K562 (cell line): ENCODE measurements around the gene PPP1R1C. TPM values are rescaled to one million over a fixed set of nuclear protein-coding genes. Genes with fewer than 3 reads are reported as not detected.

Source experiments
- ATAC-seq: fragments of 200-7000 bp; cut with Tn5 transposase; 3 replicates; pipeline ENCODE4 v1.9.1; 2020; ENCODE audit warnings: moderate library complexity
- BruUV-seq: library from RNA; stranded (reverse); fragments of 400-500 nt; replicated peaks from 2 replicates; lab custom pipeline; 2021; lab: Mats Ljungman, UMichigan
- CTCF ChIA-PET: fragments of 300-600 bp; formaldehyde crosslinking; extraction: SDS; loops from one replicate; lab custom pipeline; 2021; ENCODE audit warnings: low intra/inter-chr PET ratio; lab: Yijun Ruan, JAX
- POLR2A ChIA-PET: fragments of 300-600, 350-650 bp; sonication (Branson Sonifier 250); formaldehyde crosslinking; extraction: SDS; loops from one replicate; lab custom pipeline; 2021; ENCODE audit warnings: antibody characterized with exemption, inconsistent platforms; lab: Yijun Ruan, JAX
- DNase-seq, 4 experiments: peaks; one replicate each; pipeline versions ENCODE4 v3.0.0 to v3.0.0-alpha.2; 2011 to 2018; ENCODE audit warnings: low spot score in 3 of 4, mixed read lengths in 3 of 4; ENCODE audit errors: extremely low read depth in 1 of 4
- FAIRE-seq: peaks from 2 replicates; lab custom pipeline; 2011; peaks lifted over from hg19 to GRCh38; lab: Jason Lieb, UNC
- H2AFZ ChIP-seq: 2 replicates; pipeline ENCODE4 v1.6.0; 2011; ENCODE audit warnings: low read depth, low read length, control low read depth, inconsistent platforms
- H3K27ac ChIP-seq: fragments of 200-600 bp; 3 replicates; pipeline ENCODE4 v1.8.0; 2011; ENCODE audit warnings: low read depth, mild to moderate bottlenecking, control low read depth, inconsistent platforms, low read length, moderate library complexity, mixed read lengths; ENCODE audit errors: extremely low read depth
- H3K27me3 ChIP-seq, 2 experiments: fragments of 300-600 bp in 1 of 2; 2 replicates in 1 of 2; 3 replicates in 1 of 2; pipeline versions ENCODE4 v1.6.0 to v1.8.0; 2011; ENCODE audit warnings: inconsistent platforms in 2 of 2, low read length in 2 of 2, mild to moderate bottlenecking in 1 of 2, mixed read lengths in 1 of 2, moderate library complexity in 1 of 2; ENCODE audit not compliant: control insufficient read depth in 2 of 2, insufficient read depth in 2 of 2
- H3K36me3 ChIP-seq: fragments of 300-600 bp; 3 replicates; pipeline ENCODE4 v1.8.0; 2011; ENCODE audit warnings: mild to moderate bottlenecking, low read length, inconsistent platforms; ENCODE audit not compliant: control insufficient read depth, insufficient read depth
- H3K4me1 ChIP-seq, 2 experiments: fragments of 200-600 bp in 1 of 2; replicated peaks in 1 of 2; 2 replicates in 1 of 2; 3 replicates in 1 of 2; pipeline versions ENCODE4 v1.5.1 to v1.8.0; 2011; ENCODE audit warnings: inconsistent platforms in 2 of 2, low read length in 2 of 2, mild to moderate bottlenecking in 1 of 2, mixed read lengths in 1 of 2, moderate library complexity in 1 of 2; ENCODE audit not compliant: control insufficient read depth in 2 of 2, insufficient read depth in 2 of 2
- H3K4me2 ChIP-seq: 2 replicates; pipeline ENCODE4 v1.6.1; 2011; ENCODE audit warnings: low read length, control low read depth, inconsistent platforms, mixed read lengths; ENCODE audit not compliant: insufficient read depth
- H3K4me3 ChIP-seq: fragments of 200-600 bp; sonication (generic), shearing (Covaris generic); 2 replicates; pipeline ENCODE4 v1.5.1; 2016; ENCODE audit warnings: control low read depth, inconsistent platforms
- H3K79me2 ChIP-seq: fragments of 200-600 bp; 3 replicates; pipeline ENCODE4 v1.8.0; 2011; ENCODE audit warnings: low read length, inconsistent platforms; ENCODE audit not compliant: control insufficient read depth, insufficient read depth
- H3K9ac ChIP-seq, 2 experiments: 2 replicates each; pipeline versions ENCODE4 v1.6.0 to v1.6.1; 2011; ENCODE audit warnings: low read depth in 2 of 2, low read length in 2 of 2, control low read depth in 1 of 2, inconsistent platforms in 1 of 2, mild to moderate bottlenecking in 1 of 2, mixed read lengths in 1 of 2; ENCODE audit not compliant: insufficient read depth in 1 of 2
- H3K9me1 ChIP-seq: one replicate; pipeline ENCODE4 v1.6.0; 2011; ENCODE audit warnings: inconsistent platforms, mild to moderate bottlenecking, low read length, moderate library complexity; ENCODE audit not compliant: control insufficient read depth, insufficient read depth
- H3K9me3 ChIP-seq: replicated peaks from 2 replicates; pipeline ENCODE4 v1.5.1; 2011; ENCODE audit warnings: low read depth, low read length, inconsistent platforms; ENCODE audit not compliant: control insufficient read depth, insufficient read depth
- H4K20me1 ChIP-seq: replicated peaks from 2 replicates; pipeline ENCODE4 v1.6.1; 2011; ENCODE audit warnings: low read length, inconsistent platforms, mixed read lengths; ENCODE audit not compliant: control insufficient read depth, insufficient read depth
- KDM4B ChIP-seq, 2 experiments: fragments of 450-650 bp in 1 of 2; sonication (generic) in 1 of 2; IDR thresholded peaks; 2 replicates each; pipeline ENCODE4 v1.6.1; 2016 to 2017; ENCODE audit warnings: borderline replicate concordance in 2 of 2, antibody characterized with exemption in 1 of 2, low read depth in 1 of 2, mild to moderate bottlenecking in 1 of 2
- MYC ChIP-seq, 2 experiments: fragments of 250-450 bp in 1 of 2; sonication (Bioruptor Pico) in 1 of 2; IDR thresholded peaks; 2 replicates each; pipeline versions ENCODE4 v1.5.1 to v1.6.1; 2012 to 2021; ENCODE audit warnings: low read depth in 2 of 2, borderline replicate concordance in 1 of 2, improper control_type of control experiment in 1 of 2, low read length in 1 of 2, mild to moderate bottlenecking in 1 of 2, moderate library complexity in 1 of 2
- PHF20 ChIP-seq: fragments of 450-650 bp; IDR thresholded peaks from 2 replicates; pipeline ENCODE4 v1.6.1; 2018; ENCODE audit not compliant: partially characterized antibody
- SMARCE1 ChIP-seq: fragments of 450-650 bp; IDR thresholded peaks from 2 replicates; pipeline ENCODE4 v1.7.1; 2016; ENCODE audit warnings: mild to moderate bottlenecking
- ZBTB8A ChIP-seq: fragments of 450-650 bp; IDR thresholded peaks from 2 replicates; pipeline ENCODE4 v1.6.1; 2018; ENCODE audit warnings: mild to moderate bottlenecking, moderate library complexity; ENCODE audit not compliant: partially characterized antibody
- WGBS: fragments of 100-300 bp; shearing (Covaris generic); methylation state at CpG from one replicate; pipeline ENCODE4 v1.1.6; 2016; ENCODE audit warnings: low coverage, mixed read lengths; ENCODE audit not compliant: insufficient coverage; ENCODE audit errors: missing lambda C conversion rate; 5-methylcytosine and 5-hydroxymethylcytosine counted together
- in situ Hi-C: fragments of 300-500 bp; cut with MboI; formaldehyde crosslinking; loops from 4 replicates; pipeline ENCODE4 v1.15.0; 2018; ENCODE audit warnings: inconsistent platforms, mixed read lengths
- intact Hi-C: fragments of 100-400 bp; cut with micrococcal nuclease; formaldehyde crosslinking; loops from 2 replicates; pipeline ENCODE4 v1.14.2; 2022
- polyA plus RNA-seq, 8 experiments: library from polyadenylated mRNA; depleted of rRNA in 4 of 8; stranded (reverse) in 5 of 8; unstranded in 3 of 8; fragments of >200 nt; fragmentation: Nextera tagmentation in 2 of 8; fragmentation: Illumina TruSeq in 1 of 8; extraction: Ambion mirVana in 2 of 8; extraction: Trizol in 1 of 8; gene quantifications; 2 replicates each; pipeline versions ENCODE4 v1.2.1 to v1.2.3, GENCODE V29; 2011 to 2014; ENCODE audit warnings: inconsistent platforms in 1 of 8, missing spikeins in 1 of 8
- total RNA-seq, 7 experiments: library from RNA; depleted of rRNA in 6 of 7; stranded (reverse); fragments of >200 nt in 6 of 7; fragmentation: Illumina TruSeq in 2 of 7; extraction: Trizol in 2 of 7; gene quantifications; 2 replicates each; pipeline versions ENCODE4 v1.2.1 to v1.2.3, GENCODE V29; 2011 to 2021; ENCODE audit warnings: low replicate concordance in 1 of 7
- TF ChIP-seq, protein P1 (sequence below), 2 experiments: IDR thresholded peaks; 2 replicates each; pipeline ENCODE4 v1.6.1; 2011; ENCODE audit warnings: borderline replicate concordance in 1 of 2, control low read depth in 1 of 2, low read depth in 1 of 2, low read length in 1 of 2, mild to moderate bottlenecking in 1 of 2, mixed read lengths in 1 of 2, moderate library complexity in 1 of 2; ENCODE audit not compliant: insufficient read depth in 1 of 2, insufficient read length in 1 of 2, poor library complexity in 1 of 2, severe bottlenecking in 1 of 2; ENCODE audit errors: extremely low read depth in 1 of 2

Gene PPP1R1C
- total and polyA plus RNA-seq, 9 of the 15 experiments (the other 6 are each of a cell fraction or from before 2014, with no cell fraction given): 0.09 to 0.64 (median 0.40) TPM; not detected in 2

DNA sequence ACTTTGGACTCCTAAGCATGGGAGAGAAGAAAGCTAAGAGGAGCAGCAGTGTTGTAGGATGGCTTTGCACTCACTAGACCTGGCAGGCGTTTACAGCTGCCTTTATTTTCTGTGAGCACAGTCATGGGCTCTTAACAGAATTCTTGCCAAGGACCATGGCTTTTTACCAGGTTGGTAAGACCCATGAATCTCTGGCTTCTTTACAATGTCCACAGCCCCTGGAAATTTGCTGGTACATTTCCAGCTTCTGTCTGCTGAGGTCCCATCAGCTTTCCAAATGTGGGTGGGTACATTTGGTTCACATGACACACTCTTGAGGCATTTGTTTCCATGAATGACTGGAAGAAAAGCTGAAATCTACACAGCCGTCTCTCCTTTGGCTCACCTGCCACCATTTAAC lies 162.7 kb downstream of the PPP1R1C start:
- no peaks in the 10 kb centered on the region for H3K79me2 ChIP-seq

DNA sequence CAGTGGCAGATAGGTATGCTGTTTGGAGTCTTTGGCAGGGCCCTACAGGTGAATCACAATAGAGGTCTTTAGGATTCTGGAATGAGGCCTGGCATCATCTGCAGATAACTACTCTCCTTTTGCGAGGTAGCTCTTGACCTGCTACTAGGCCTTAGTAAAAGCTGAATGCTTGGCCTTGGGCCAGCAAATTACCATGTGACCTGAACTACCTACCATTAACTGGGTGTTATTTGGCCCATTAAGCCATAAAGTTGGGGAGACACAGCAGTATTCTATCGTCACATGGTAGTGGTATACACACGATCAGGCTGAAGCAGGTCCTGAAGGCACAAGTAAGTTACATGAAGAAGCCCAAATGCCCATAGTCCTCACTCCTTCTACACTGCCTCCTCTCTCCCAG lies 178.2 kb downstream of the PPP1R1C start:
- no peaks in the 10 kb centered on the region for H4K20me1 ChIP-seq
- no peak for DNase-seq
- in situ Hi-C loops (no loop called here), intact Hi-C loops (no loop called here)
- 2% methylated on average over 3 of the region's 3 CpGs for WGBS
- no peak for FAIRE-seq
- no peak overlapping the region for H3K4me2 ChIP-seq
- POLR2A ChIA-PET: no interaction called here
- ATAC-seq: no peak
- H3K4me1 ChIP-seq: no peaks in the 10 kb centered on the region
- no peaks in the 10 kb centered on the region for H3K27me3 ChIP-seq
- H3K36me3 ChIP-seq: no peaks in the 10 kb centered on the region
- no peaks in the 10 kb centered on the region for H3K9me1 ChIP-seq
- TF ChIP-seq ZBTB8A: no peak
- TF ChIP-seq KDM4B (IDR thresholded peaks at IDR 0.05; ENCODE audit: borderline replicate concordance in 2 of 2, low read depth in 1 of 2): no peak
- no peaks in the 10 kb centered on the region for H3K79me2 ChIP-seq
- H3K27ac ChIP-seq: no peak overlapping the region
- H2AFZ ChIP-seq: no peak overlapping the region
- H3K9me3 ChIP-seq: no peaks in the 10 kb centered on the region
- no TSS peak for BruUV-seq
- no peak overlapping the region for H3K9ac ChIP-seq
- CTCF ChIA-PET: no interaction called here
- H3K4me3 ChIP-seq: no peak overlapping the region

More for the DNA sequence above, 162.7 kb downstream of the PPP1R1C start:
- 0% methylated on average over 2 of the region's 2 CpGs for WGBS
- in situ Hi-C loops: no loop called here
- ATAC-seq (no peak), DNase-seq (no peak)
- CTCF ChIA-PET: interaction anchor here (0.6 kb wide), 1 partner anchor 53 kb away, joined by 4 read pairs; no protein-coding TSS in a partner anchor
- no peaks in the 10 kb centered on the region for H3K4me1 ChIP-seq
- no TSS peak for BruUV-seq
- no peaks in the 10 kb centered on the region for H3K27me3 ChIP-seq
- no peak overlapping the region for H3K27ac ChIP-seq
- no peak overlapping the region for H2AFZ ChIP-seq
- POLR2A ChIA-PET: no interaction called here
- no peak overlapping the region for H3K9ac ChIP-seq
- TF ChIP-seq SMARCE1 (no peak), MYC (IDR thresholded peaks at IDR 0.05; ENCODE audit: low read depth, low read length) (no peak), MYC (CRISPR knock-in tag; IDR thresholded peaks at IDR 0.05; ENCODE audit: borderline replicate concordance, low read depth) (no peak), PHF20 (no peak)
- TF ChIP-seq, protein P1, sequence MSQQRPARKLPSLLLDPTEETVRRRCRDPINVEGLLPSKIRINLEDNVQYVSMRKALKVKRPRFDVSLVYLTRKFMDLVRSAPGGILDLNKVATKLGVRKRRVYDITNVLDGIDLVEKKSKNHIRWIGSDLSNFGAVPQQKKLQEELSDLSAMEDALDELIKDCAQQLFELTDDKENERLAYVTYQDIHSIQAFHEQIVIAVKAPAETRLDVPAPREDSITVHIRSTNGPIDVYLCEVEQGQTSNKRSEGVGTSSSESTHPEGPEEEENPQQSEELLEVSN (IDR thresholded peaks at IDR 0.05; ENCODE audit: borderline replicate concordance in 1 of 2, extremely low read depth in 1 of 2, insufficient read depth in 1 of 2, insufficient read length in 1 of 2, low read depth in 1 of 2, low read length in 1 of 2, poor library complexity in 1 of 2, severe bottlenecking in 1 of 2): no peak
- TF ChIP-seq, all 486 proteins: peak for 0
- Histone ChIP-seq H3K4me2 (no peak overlapping the region), H3K9me3 (no peaks in the 10 kb centered on the region), H3K36me3 (no peaks in the 10 kb centered on the region), H4K20me1 (no peaks in the 10 kb centered on the region), H3K4me3 (no peak overlapping the region), H3K9me1 (no peaks in the 10 kb centered on the region)
- intact Hi-C loops: no loop called here
- no peak for FAIRE-seq
